ENCODE results near the gene LONP1.
"Not testable (repeated sequence)": the region's sequence is repeated elsewhere in the genome, so short reads cannot be mapped to it uniquely, and the experiment has no call there.

Gene LONP1

GRCh38 chr19:5707576-5708575 is 12.1 kb downstream of the LONP1 start:
- no peak for DNase-seq

- DNase-seq, result no peak
Measured at GRCh38 chr19:5706876-5707573, 12.9 kb downstream of the LONP1 start.

- no peak for DNase-seq
Measured at GRCh38 chr19:5705552-5705951, 14.4 kb downstream of the LONP1 start.

- no peak for DNase-seq
Measured at GRCh38 chr19:5703819-5704818, 15.8 kb downstream of the LONP1 start.

- not testable (repeated sequence) for DNase-seq
Measured at GRCh38 chr19:5702053-5702410, 17.9 kb downstream of the LONP1 start.

DNA sequence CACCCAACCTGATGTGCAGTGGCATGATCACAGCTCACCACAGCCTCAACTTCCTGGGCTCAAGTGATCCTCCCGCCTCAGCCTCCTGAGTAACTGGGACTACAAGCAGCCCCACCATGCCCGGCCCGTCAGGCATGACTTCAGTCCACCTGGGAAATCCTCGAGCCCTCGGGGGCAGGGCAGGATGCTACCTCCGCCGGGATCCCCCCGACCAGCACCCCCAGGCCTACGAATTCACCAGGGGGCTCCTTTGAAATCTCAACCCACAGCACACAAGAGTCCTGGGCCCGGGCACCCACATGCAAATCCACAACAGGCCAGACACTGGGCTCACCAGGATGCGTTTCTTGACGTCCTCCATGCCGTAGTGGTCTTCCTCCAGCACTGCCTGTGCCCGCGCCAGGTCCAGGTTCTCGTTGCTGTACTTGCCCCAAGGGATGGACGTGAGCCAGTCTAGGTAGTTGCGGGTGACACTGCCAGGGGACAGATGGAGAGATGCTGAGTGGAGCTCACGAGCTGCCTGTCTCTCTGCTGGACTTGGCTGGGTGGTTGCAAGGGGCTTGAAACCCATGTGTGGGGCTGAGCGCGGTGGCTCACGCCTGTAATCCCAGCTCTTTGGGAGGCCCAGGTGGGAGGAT is 19.4 kb downstream of the LONP1 start:
- no peak for DNase-seq

- DNase-seq, result no peak
Measured at GRCh38 chr19:5698635-5699422, 21.1 kb downstream of the LONP1 start.

GRCh38 chr19:5697890-5698634 is 21.9 kb downstream of the LONP1 start:
- no peak for DNase-seq

GRCh38 chr19:5697022-5697889 is 22.7 kb downstream of the LONP1 start:
- DNase-seq, result no peak

DNA sequence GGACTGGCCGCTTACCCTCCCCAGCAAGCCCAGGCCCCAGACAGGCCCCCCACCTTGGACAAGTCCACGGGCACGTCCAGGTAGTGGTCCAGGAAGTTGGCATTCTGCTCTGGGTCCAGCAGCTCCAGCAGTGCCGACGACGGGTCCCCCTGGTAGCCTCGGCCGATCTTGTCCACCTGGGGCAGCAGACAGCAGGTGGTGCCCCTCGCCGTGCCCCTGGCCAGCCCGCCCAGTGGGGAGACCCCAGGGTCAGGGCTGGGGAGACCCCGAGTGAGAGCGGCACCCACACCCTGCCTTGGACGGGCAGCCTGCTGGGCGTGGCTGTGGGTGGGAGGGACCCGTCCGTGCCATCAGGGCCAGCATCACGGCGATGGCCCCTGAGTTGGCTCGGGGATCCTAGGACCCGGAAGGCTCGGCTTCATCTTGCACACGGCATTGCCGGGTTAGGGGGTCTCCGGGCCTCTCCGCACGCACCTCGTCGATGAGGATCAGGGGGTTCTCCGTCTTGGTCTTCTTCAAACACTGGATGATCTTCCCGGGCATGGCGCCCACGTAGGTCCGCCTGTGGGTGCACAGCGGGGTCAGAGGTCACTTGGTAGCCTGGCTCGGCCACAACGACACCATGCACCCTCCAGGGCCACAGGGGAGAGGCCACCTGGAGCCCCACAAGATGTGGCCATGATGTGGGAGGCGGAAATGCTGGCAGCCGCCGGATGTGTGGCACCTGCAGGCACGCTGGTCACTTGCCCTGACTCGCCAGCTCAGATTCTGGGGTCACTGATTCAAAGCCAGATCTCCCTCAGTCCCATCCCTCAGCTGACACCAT is 23.5 kb downstream of the LONP1 start:
- DNase-seq, result no peak

DNA sequence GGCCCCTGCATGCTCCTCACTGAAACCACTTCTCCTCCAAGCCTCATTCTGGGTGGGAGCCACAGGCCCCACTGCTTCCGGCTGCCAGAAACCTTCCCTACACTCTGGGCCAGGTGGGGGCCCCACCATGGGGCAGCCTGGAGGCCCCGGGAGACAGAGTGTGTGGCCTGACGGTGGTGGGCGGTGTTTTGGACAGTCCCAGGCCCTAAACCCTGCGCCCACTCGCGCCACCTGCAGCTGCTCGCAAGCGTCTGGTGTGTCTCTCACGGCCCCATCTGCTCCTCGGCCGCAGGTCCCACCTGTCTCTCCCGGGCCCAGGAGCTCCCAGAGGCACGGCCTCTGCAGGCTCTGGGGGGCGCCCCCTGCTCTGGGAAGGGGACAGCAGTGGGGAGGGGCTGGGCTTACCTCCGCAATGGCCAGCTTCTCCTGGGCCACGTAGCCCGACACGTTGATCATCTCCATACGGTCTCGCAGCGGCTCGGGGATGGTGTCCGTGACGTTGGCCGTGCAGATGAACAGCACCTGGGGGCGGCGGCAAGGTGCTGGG is 24.2 kb downstream of the LONP1 start:
- no peak for DNase-seq

GRCh38 chr19:5694956-5695648 is 24.8 kb downstream of the LONP1 start:
- DNase-seq, result no peak

GRCh38 chr19:5694167-5694955 is 25.6 kb downstream of the LONP1 start:
- DNase-seq, result no peak

GRCh38 chr19:5693195-5694166 is 26.5 kb downstream of the LONP1 start:
- no peak for DNase-seq

- no peak for DNase-seq
Measured at GRCh38 chr19:5692723-5693194, 27.2 kb downstream of the LONP1 start.
